HepG2 (cell line): ENCODE measurements around the gene LENEP. TPM values are rescaled to one million over a fixed set of nuclear protein-coding genes. Genes with fewer than 3 reads are reported as not detected.
A peak's percentile ranks its signal among the peaks of the same experiment; 100 is the strongest.

ENCODE experiments used
- AFF4 ChIP-seq: sonication (generic); formaldehyde crosslinking; IDR thresholded peaks from 2 replicates; pipeline ENCODE4 v1.4.0; 2020; ENCODE audit warnings: missing genetic modification reagents
- FOXA1 ChIP-seq, 2 experiments: fragments of 450-650 bp in 1 of 2; sonication (generic) in 1 of 2; formaldehyde crosslinking in 1 of 2; IDR thresholded peaks; 2 replicates each; pipeline versions ENCODE4 v1.4.0 to v1.6.1; 2016 to 2020; ENCODE audit warnings: missing genetic modification reagents in 1 of 2
- HES4 ChIP-seq: sonication (generic); formaldehyde crosslinking; IDR thresholded peaks from 2 replicates; pipeline ENCODE4 v1.9.0; 2021; ENCODE audit warnings: mild to moderate bottlenecking, missing genetic modification reagents, borderline replicate concordance
- KIAA2018 ChIP-seq: sonication (generic); formaldehyde crosslinking; IDR thresholded peaks from 2 replicates; pipeline ENCODE4 v1.5.0; 2020; ENCODE audit warnings: mild to moderate bottlenecking, missing genetic modification reagents, borderline replicate concordance
- SSRP1 ChIP-seq: IDR thresholded peaks from 2 replicates; pipeline ENCODE4 v1.6.1; 2016; ENCODE audit warnings: control low read depth
- STAG1 ChIP-seq: sonication (generic); formaldehyde crosslinking; IDR thresholded peaks from 2 replicates; pipeline ENCODE4 v1.4.0; 2020; ENCODE audit warnings: missing genetic modification reagents
- XBP1 ChIP-seq: sonication (generic); formaldehyde crosslinking; IDR thresholded peaks from 2 replicates; pipeline ENCODE4 v1.5.0; 2020; ENCODE audit warnings: missing genetic modification reagents
- polyA plus RNA-seq, 8 experiments: library from polyadenylated mRNA; depleted of rRNA in 3 of 8; stranded (reverse) in 7 of 8; unstranded in 1 of 8; fragments of >200 nt; fragmentation: Illumina TruSeq in 4 of 8; extraction: Trizol in 4 of 8; gene quantifications; 2 replicates each; pipeline versions ENCODE4 v1.2.1 to v1.2.3, GENCODE V29; 2011 to 2016; ENCODE audit warnings: low read depth in 4 of 8, missing spikeins in 1 of 8, mixed read lengths in 1 of 8; ENCODE audit not compliant: insufficient read depth in 1 of 8
- total RNA-seq, 5 experiments: library from RNA; depleted of rRNA; stranded (reverse); fragments of >200 nt; fragmentation: Illumina TruSeq; extraction: Trizol; gene quantifications; 2 replicates each; pipeline ENCODE4 v1.2.3, GENCODE V29; 2016; ENCODE audit warnings: low read depth in 1 of 5
- TF ChIP-seq, protein P1 (sequence below): sonication (generic); formaldehyde crosslinking; IDR thresholded peaks from 2 replicates; pipeline ENCODE4 v1.4.0; 2020; ENCODE audit warnings: missing genetic modification reagents, borderline replicate concordance
- TF ChIP-seq, protein P2 (sequence below): sonication (generic); formaldehyde crosslinking; conservative IDR thresholded peaks from 2 replicates; pipeline ENCODE4 v1.4.0; 2020; ENCODE audit warnings: missing genetic modification reagents

LENEP gene
- total and polyA plus RNA-seq, 2 of the 13 experiments (the other 11 are each of a cell fraction or from before 2014, with no cell fraction given), result 0.29 TPM; not detected in 1

DNA sequence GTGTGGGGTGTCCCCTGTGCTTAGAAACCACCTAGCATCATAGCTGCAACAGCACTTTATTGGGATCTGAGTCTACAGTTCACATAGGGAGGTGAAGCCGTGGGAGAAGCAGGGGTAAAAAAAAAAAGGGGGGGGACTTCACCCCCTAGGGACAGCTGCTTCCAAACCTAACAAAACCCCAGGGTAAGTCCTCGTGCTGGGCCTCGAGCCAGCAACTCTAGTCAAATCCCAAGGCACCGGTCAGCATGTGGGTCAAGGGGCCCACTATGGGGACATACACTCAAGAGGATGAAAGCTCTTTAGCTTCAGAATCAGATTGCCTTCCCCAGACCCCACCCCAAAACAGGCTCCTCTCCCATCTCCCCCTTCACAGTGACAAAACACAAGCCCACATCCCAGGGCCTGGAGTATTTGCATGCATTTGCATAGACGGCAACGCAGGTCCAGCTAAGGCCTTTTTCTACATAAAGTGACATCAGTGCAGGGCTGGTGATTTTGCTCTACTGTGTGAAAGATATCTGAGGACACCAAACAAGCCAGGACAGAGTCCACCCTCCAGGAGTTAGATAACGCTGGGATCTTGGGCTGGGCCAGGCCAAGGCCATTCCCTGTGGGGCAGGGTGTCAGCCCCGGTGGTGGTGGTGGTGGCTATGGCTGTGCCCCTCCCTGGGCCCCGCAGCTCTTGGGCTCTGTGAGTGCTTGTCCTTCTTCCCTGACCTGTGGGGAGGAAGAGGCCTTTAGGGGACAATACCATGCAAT lies 48.8 kb upstream of the LENEP start (continued):
- TF ChIP-seq KIAA2018 (CRISPR knock-in tag) (no peak), HES4 (CRISPR knock-in tag) (0 out of 2 replicates have a peak, but pooled peaks have one; percentile 26), AFF4 (0 out of 2 replicates have a peak, but pooled peaks have one; percentile 51), XBP1 (CRISPR knock-in tag) (no peak), FOXA1 (IDR thresholded peaks at IDR 0.05) (no peak), FOXA1 (CRISPR knock-in tag; IDR thresholded peaks at IDR 0.05) (peak; percentile 37; the same call in 1 of the 2 replicates), SSRP1 (CRISPR knock-in tag) (no peak), STAG1 (peak; percentile 37)
- TF ChIP-seq, protein P1, sequence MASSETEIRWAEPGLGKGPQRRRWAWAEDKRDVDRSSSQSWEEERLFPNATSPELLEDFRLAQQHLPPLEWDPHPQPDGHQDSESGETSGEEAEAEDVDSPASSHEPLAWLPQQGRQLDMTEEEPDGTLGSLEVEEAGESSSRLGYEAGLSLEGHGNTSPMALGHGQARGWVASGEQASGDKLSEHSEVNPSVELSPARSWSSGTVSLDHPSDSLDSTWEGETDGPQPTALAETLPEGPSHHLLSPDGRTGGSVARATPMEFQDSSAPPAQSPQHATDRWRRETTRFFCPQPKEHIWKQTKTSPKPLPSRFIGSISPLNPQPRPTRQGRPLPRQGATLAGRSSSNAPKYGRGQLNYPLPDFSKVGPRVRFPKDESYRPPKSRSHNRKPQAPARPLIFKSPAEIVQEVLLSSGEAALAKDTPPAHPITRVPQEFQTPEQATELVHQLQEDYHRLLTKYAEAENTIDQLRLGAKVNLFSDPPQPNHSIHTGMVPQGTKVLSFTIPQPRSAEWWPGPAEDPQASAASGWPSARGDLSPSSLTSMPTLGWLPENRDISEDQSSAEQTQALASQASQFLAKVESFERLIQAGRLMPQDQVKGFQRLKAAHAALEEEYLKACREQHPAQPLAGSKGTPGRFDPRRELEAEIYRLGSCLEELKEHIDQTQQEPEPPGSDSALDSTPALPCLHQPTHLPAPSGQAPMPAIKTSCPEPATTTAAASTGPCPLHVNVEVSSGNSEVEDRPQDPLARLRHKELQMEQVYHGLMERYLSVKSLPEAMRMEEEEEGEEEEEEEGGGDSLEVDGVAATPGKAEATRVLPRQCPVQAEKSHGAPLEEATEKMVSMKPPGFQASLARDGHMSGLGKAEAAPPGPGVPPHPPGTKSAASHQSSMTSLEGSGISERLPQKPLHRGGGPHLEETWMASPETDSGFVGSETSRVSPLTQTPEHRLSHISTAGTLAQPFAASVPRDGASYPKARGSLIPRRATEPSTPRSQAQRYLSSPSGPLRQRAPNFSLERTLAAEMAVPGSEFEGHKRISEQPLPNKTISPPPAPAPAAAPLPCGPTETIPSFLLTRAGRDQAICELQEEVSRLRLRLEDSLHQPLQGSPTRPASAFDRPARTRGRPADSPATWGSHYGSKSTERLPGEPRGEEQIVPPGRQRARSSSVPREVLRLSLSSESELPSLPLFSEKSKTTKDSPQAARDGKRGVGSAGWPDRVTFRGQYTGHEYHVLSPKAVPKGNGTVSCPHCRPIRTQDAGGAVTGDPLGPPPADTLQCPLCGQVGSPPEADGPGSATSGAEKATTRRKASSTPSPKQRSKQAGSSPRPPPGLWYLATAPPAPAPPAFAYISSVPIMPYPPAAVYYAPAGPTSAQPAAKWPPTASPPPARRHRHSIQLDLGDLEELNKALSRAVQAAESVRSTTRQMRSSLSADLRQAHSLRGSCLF (CRISPR knock-in tag), result no peak
- TF ChIP-seq, protein P2, sequence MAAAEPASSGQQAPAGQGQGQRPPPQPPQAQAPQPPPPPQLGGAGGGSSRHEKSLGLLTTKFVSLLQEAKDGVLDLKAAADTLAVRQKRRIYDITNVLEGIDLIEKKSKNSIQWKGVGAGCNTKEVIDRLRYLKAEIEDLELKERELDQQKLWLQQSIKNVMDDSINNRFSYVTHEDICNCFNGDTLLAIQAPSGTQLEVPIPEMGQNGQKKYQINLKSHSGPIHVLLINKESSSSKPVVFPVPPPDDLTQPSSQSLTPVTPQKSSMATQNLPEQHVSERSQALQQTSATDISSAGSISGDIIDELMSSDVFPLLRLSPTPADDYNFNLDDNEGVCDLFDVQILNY (CRISPR knock-in tag), result no peak
